H1 (cell line): ENCODE results near the gene HLX. TPM values are rescaled to one million over a fixed set of nuclear protein-coding genes. Genes with fewer than 3 reads are reported as not detected.

Experiments
- CTCF ChIA-PET: fragments of 300-600 bp; sonication (Branson Sonifier 250); formaldehyde crosslinking; loops from one replicate; lab custom pipeline; 2021; ENCODE audit not compliant: partially characterized antibody; lab: Charles Lee
- POLR2A ChIA-PET: fragments of 300-600 bp; sonication (Branson Sonifier 250); formaldehyde crosslinking; loops from one replicate; lab custom pipeline; 2021; ENCODE audit warnings: inconsistent platforms; ENCODE audit not compliant: partially characterized antibody; lab: Charles Lee
- DNase-seq, 2 experiments: peaks; one replicate each; pipeline versions ENCODE4 v3.0.0 to v3.0.0-alpha.2; 2010 to 2022; ENCODE audit warnings: low spot score in 2 of 2, low read depth in 1 of 2, mixed read lengths in 1 of 2
- FAIRE-seq: peaks from 2 replicates; lab custom pipeline; 2011; peaks lifted over from hg19 to GRCh38; lab: Jason Lieb, UNC
- H2AFZ ChIP-seq: 2 replicates; pipeline ENCODE4 v1.8.1; 2012; ENCODE audit warnings: low read length, inconsistent platforms
- H2AK5ac ChIP-seq: 2 replicates; pipeline ENCODE4 v1.6.1; 2013; ENCODE audit warnings: low read depth, low read length
- H2BK120ac ChIP-seq: replicated peaks from 2 replicates; pipeline ENCODE3; 2013; ENCODE audit warnings: low read depth, low read length, inconsistent platforms
- H2BK12ac ChIP-seq: 2 replicates; pipeline ENCODE4 v1.6.1; 2013; ENCODE audit warnings: low read depth, low read length
- H2BK15ac ChIP-seq: 2 replicates; pipeline ENCODE4 v1.6.1; 2013; ENCODE audit warnings: low read length
- H2BK20ac ChIP-seq: 2 replicates; pipeline ENCODE4 v1.6.1; 2013; ENCODE audit warnings: low read length
- H2BK5ac ChIP-seq: 2 replicates; pipeline ENCODE4 v1.6.1; 2013; ENCODE audit warnings: low read depth, low read length
- H3K14ac ChIP-seq: 2 replicates; pipeline ENCODE4 v1.6.1; 2013; ENCODE audit warnings: inconsistent platforms; ENCODE audit not compliant: insufficient read length
- H3K18ac ChIP-seq: 2 replicates; pipeline ENCODE4 v1.6.1; 2013; ENCODE audit warnings: low read length; ENCODE audit errors: extremely low read depth
- H3K23ac ChIP-seq: 2 replicates; pipeline ENCODE4 v1.6.1; 2013; ENCODE audit warnings: inconsistent platforms; ENCODE audit not compliant: insufficient read length
- H3K23me2 ChIP-seq: 2 replicates; pipeline ENCODE4 v1.6.1; 2013; ENCODE audit warnings: low read depth, low read length
- H3K27ac ChIP-seq: 2 replicates; pipeline ENCODE4 v1.6.1; 2011; ENCODE audit warnings: low read depth, low read length, inconsistent platforms
- H3K27me3 ChIP-seq, 4 experiments: replicated peaks in 1 of 4; 1 replicate in 1 of 4; 2 replicates in 3 of 4; pipeline versions ENCODE4 v1.6.1 to v1.8.1; 2011 to 2013; ENCODE audit warnings: low read length in 3 of 4, mild to moderate bottlenecking in 3 of 4, inconsistent platforms in 2 of 4, mixed read lengths in 2 of 4, moderate library complexity in 1 of 4; ENCODE audit not compliant: control insufficient read depth in 3 of 4, insufficient read depth in 3 of 4; ENCODE audit errors: extremely low read depth in 1 of 4
- H3K36me3 ChIP-seq, 4 experiments: 2 replicates each; pipeline versions ENCODE4 v1.6.1 to v1.8.1; 2011 to 2013; ENCODE audit warnings: mild to moderate bottlenecking in 4 of 4, low read length in 3 of 4, moderate library complexity in 2 of 4, control low read depth in 1 of 4, inconsistent platforms in 1 of 4; ENCODE audit not compliant: insufficient read depth in 4 of 4, control insufficient read depth in 2 of 4
- H3K4ac ChIP-seq: replicated peaks from 2 replicates; pipeline ENCODE3; 2013; ENCODE audit warnings: low read length, low read depth, mixed read lengths, inconsistent platforms; ENCODE audit not compliant: insufficient read length
- H3K4me1 ChIP-seq, 4 experiments: replicated peaks in 1 of 4; 1 replicate in 1 of 4; 2 replicates in 3 of 4; pipeline versions ENCODE4 v1.6.1 to v1.8.1; 2011 to 2013; ENCODE audit warnings: low read length in 3 of 4, inconsistent platforms in 2 of 4, mixed read lengths in 1 of 4; ENCODE audit not compliant: insufficient read depth in 4 of 4, control insufficient read depth in 3 of 4
- H3K4me2 ChIP-seq, 2 experiments: 2 replicates each; pipeline versions ENCODE4 v1.6.1 to v1.8.1; 2011 to 2013; ENCODE audit warnings: low read depth in 2 of 2, low read length in 2 of 2, control low read depth in 1 of 2, inconsistent platforms in 1 of 2, mild to moderate bottlenecking in 1 of 2; ENCODE audit not compliant: insufficient read depth in 1 of 2
- H3K4me3 ChIP-seq, 4 experiments: fragments of 200-600, 300-600 bp in 1 of 4; sonication (generic), shearing (Covaris generic), sonication (Bioruptor Twin) in 1 of 4; 2 replicates each; pipeline versions ENCODE4 v1.5.1 to v1.8.1; 2011 to 2016; ENCODE audit warnings: low read length in 4 of 4, low read depth in 3 of 4, control low read depth in 2 of 4, inconsistent platforms in 2 of 4, mild to moderate bottlenecking in 2 of 4, mixed read lengths in 1 of 4, moderate library complexity in 1 of 4; ENCODE audit not compliant: insufficient read depth in 2 of 4; ENCODE audit errors: extremely low read depth in 1 of 4
- H3K56ac ChIP-seq: replicated peaks from 2 replicates; pipeline ENCODE3; 2013; ENCODE audit warnings: low read depth, mild to moderate bottlenecking, mixed read lengths, low read length, inconsistent platforms; ENCODE audit not compliant: insufficient read length
- H3K79me1 ChIP-seq: 2 replicates; pipeline ENCODE4 v1.6.1; 2013; ENCODE audit warnings: low read depth, low read length, control low read depth
- H3K79me2 ChIP-seq, 2 experiments: 2 replicates each; pipeline versions ENCODE4 v1.6.1 to v1.8.1; 2012 to 2013; ENCODE audit warnings: low read length in 2 of 2, mild to moderate bottlenecking in 2 of 2, inconsistent platforms in 1 of 2; ENCODE audit not compliant: insufficient read depth in 2 of 2, control insufficient read depth in 1 of 2
- H3K9ac ChIP-seq, 4 experiments: replicated peaks in 1 of 4; 1 replicate in 1 of 4; 2 replicates in 3 of 4; pipeline versions ENCODE4 v1.6.1 to v1.8.1; 2011 to 2013; ENCODE audit warnings: low read depth in 3 of 4, low read length in 3 of 4, control low read depth in 2 of 4, mild to moderate bottlenecking in 2 of 4, moderate library complexity in 2 of 4, inconsistent platforms in 1 of 4; ENCODE audit errors: extremely low read depth in 1 of 4
- H3K9me3 ChIP-seq, 2 experiments: 2 replicates each; pipeline versions ENCODE4 v1.6.1 to v1.8.1; 2012 to 2013; ENCODE audit warnings: mild to moderate bottlenecking in 2 of 2, moderate library complexity in 2 of 2, control low read depth in 1 of 2, inconsistent platforms in 1 of 2, low read depth in 1 of 2, low read length in 1 of 2, mixed read lengths in 1 of 2; ENCODE audit not compliant: insufficient read depth in 2 of 2
- H4K20me1 ChIP-seq, 2 experiments: replicated peaks in 1 of 2; 2 replicates each; pipeline versions ENCODE3 to v1.8.1; 2011 to 2013; ENCODE audit warnings: inconsistent platforms in 2 of 2, low read length in 2 of 2, mild to moderate bottlenecking in 1 of 2; ENCODE audit not compliant: insufficient read depth in 2 of 2, control insufficient read depth in 1 of 2
- H4K5ac ChIP-seq: 2 replicates; pipeline ENCODE4 v1.6.1; 2013; ENCODE audit warnings: low read length, low read depth, mixed read lengths, inconsistent platforms; ENCODE audit not compliant: insufficient read length
- H4K8ac ChIP-seq: 2 replicates; pipeline ENCODE4 v1.8.0; 2013; ENCODE audit warnings: mild to moderate bottlenecking, moderate library complexity, low read length, inconsistent platforms; ENCODE audit not compliant: insufficient read depth; ENCODE audit errors: extremely low read depth
- H4K91ac ChIP-seq: replicated peaks from 2 replicates; pipeline ENCODE3; 2013; ENCODE audit warnings: low read length, mixed read lengths, inconsistent platforms; ENCODE audit not compliant: insufficient read length
- BACH1 ChIP-seq: IDR thresholded peaks from 2 replicates; pipeline ENCODE4 v1.6.1; 2012; ENCODE audit warnings: low read length, improper control_type of control experiment
- JUND ChIP-seq: IDR thresholded peaks from 2 replicates; pipeline ENCODE4 v1.6.1; 2011; ENCODE audit warnings: mild to moderate bottlenecking, improper control_type of control experiment, low read length
- KDM1A ChIP-seq: fragments of 200-600, 300-600 bp; sonication (generic); IDR thresholded peaks from 2 replicates; pipeline ENCODE4 v1.7.1; 2016; ENCODE audit warnings: mild to moderate bottlenecking, low read length, borderline replicate concordance
- SP1 ChIP-seq: IDR thresholded peaks from 2 replicates; pipeline ENCODE4 v1.6.1; 2011; ENCODE audit warnings: low read depth, low read length
- SRF ChIP-seq: IDR thresholded peaks from 2 replicates; pipeline ENCODE4 v1.6.1; 2011; ENCODE audit warnings: mild to moderate bottlenecking, low read depth, low read length, moderate library complexity
- TAF7 ChIP-seq: optimal IDR thresholded peaks from 2 replicates; pipeline ENCODE3; 2011; ENCODE audit warnings: low read depth, mild to moderate bottlenecking, inconsistent platforms, low read length, moderate library complexity, borderline replicate concordance
- ZNF274 ChIP-seq: IDR thresholded peaks from 2 replicates; pipeline ENCODE4 v1.7.0; 2012; ENCODE audit warnings: low read length, borderline replicate concordance; ENCODE audit errors: extremely low read depth
- WGBS, 2 experiments: shearing (Covaris generic) in 1 of 2; methylation state at CpG; one replicate each; pipeline versions ENCODE4 v1.1.6 to v1.1.7; 2013 to 2015; ENCODE audit warnings: low lambda C conversion rate in 2 of 2, mixed read lengths in 2 of 2, inconsistent platforms in 1 of 2, low coverage in 1 of 2, missing lambda C conversion rate in 1 of 2; ENCODE audit not compliant: insufficient replicate concordance in 2 of 2, insufficient coverage in 1 of 2, insufficient read length in 1 of 2; ENCODE audit errors: extremely low coverage in 1 of 2, missing lambda C conversion rate in 1 of 2; 5-methylcytosine and 5-hydroxymethylcytosine counted together
- polyA plus RNA-seq, 7 experiments: library from polyadenylated mRNA; depleted of rRNA in 3 of 7; stranded (reverse) in 5 of 7; unstranded in 2 of 7; fragments of >200 nt in 5 of 7; fragments of 200-250 nt in 2 of 7; gene quantifications; 1 replicate in 5 of 7; 2 replicates in 1 of 7; 4 replicates in 1 of 7; pipeline versions ENCODE4 v1.2.1 to v1.2.3, GENCODE V29; 2011 to 2013; ENCODE audit warnings: missing spikeins in 2 of 7, mixed read lengths in 2 of 7
- total RNA-seq: library from RNA; stranded (reverse); fragmentation: NEBNext Ultra II Directional; extraction: Animal tissue kit (Norgen Biotek cat#: 25700); gene quantifications from 2 replicates; pipeline ENCODE4 v1.2.1, GENCODE V29; 2021

The HLX gene
- total and polyA plus RNA-seq, 2 of the 8 experiments (the other 6 are each of a cell fraction or from before 2014, with no cell fraction given), result 0.11 to 0.30 TPM

GRCh38 chr1:220917535-220918209, 38.4 kb downstream of the HLX start:
- H3K14ac ChIP-seq, result no peak overlapping the region
- H3K56ac ChIP-seq, result no peak overlapping the region
- no peak overlapping the region for H4K8ac ChIP-seq
- no peak overlapping the region for H2AK5ac ChIP-seq
- no peak overlapping the region for H3K4me3 ChIP-seq
- H3K9me3 ChIP-seq, result no peaks in the 10 kb centered on the region
- peaks cover 0 to 5% (median 1%) of the 10 kb centered on the region in 4 experiments; a peak in 2 of 7 replicates for H3K4me1 ChIP-seq
- H3K23ac ChIP-seq, result no peak overlapping the region
- no peak overlapping the region for H2BK120ac ChIP-seq
- TF ChIP-seq TAF7, result no peak
- no peak for TF ChIP-seq SRF
- TF ChIP-seq BACH1, result no peak
- TF ChIP-seq ZNF274, result no peak
- no peak for TF ChIP-seq JUND
- TF ChIP-seq KDM1A, result no peak
- TF ChIP-seq SP1, result no peak
- no peak overlapping the region for H4K91ac ChIP-seq
- H3K4me2 ChIP-seq, result no peak overlapping the region
- H3K27ac ChIP-seq, result no peak overlapping the region
- no peaks in the 10 kb centered on the region for H3K23me2 ChIP-seq
- H3K79me2 ChIP-seq, result no peaks in the 10 kb centered on the region
- H2BK20ac ChIP-seq, result no peak overlapping the region
- ChIA-PET POLR2A (no interaction called here), CTCF (interaction anchor here (0.9 kb wide), 1 partner anchor 115 kb away, joined by 4 read pairs; no protein-coding TSS in a partner anchor)
- H2BK15ac ChIP-seq, result no peak overlapping the region
- H2AFZ ChIP-seq, result no peak overlapping the region
- H3K9ac ChIP-seq, result no peak overlapping the region
- no peak for FAIRE-seq
- WGBS, 2 experiments, result 82% methylated on average over 2 of the region's 2 CpGs; no CpG with 5 or more reads in 1 of the 2 experiments
- no peaks in the 10 kb centered on the region for H3K36me3 ChIP-seq
- H3K18ac ChIP-seq, result no peak overlapping the region
- no peak overlapping the region for H3K4ac ChIP-seq
- no peaks in the 10 kb centered on the region for H3K27me3 ChIP-seq
- no peak overlapping the region for H4K5ac ChIP-seq
- H2BK12ac ChIP-seq, result no peak overlapping the region
- no peaks in the 10 kb centered on the region for H4K20me1 ChIP-seq
- DNase-seq, result no peak
- no peak overlapping the region for H2BK5ac ChIP-seq
- no peaks in the 10 kb centered on the region for H3K79me1 ChIP-seq
